B cell (primary cell): Measurements from ENCODE around the gene PLEKHO2. TPM values are rescaled to one million over a fixed set of nuclear protein-coding genes. Genes with fewer than 3 reads are reported as not detected.

ENCODE experiments used
- ATAC-seq: fragments of 200-7000 bp; cut with Tn5 transposase; one replicate; pipeline ENCODE4 v1.10.0; 2021; ENCODE audit warnings: low read depth, mild to moderate bottlenecking, moderate number of reproducible peaks, moderate library complexity
- CTCF ChIA-PET: fragments of 350-600 bp; sonication (Branson Sonifier 250); formaldehyde crosslinking; loops from one replicate; lab custom pipeline; 2021; ENCODE audit warnings: antibody characterized with exemption, inconsistent platforms; lab: Charles Lee
- POLR2A ChIA-PET: fragments of 350-600 bp; sonication (Branson Sonifier 250); formaldehyde crosslinking; loops from one replicate; lab custom pipeline; 2021; ENCODE audit warnings: antibody characterized with exemption; lab: Charles Lee
- DNase-seq: peaks from one replicate; pipeline ENCODE4 v3.0.0; 2013
- H2AFZ ChIP-seq: 2 replicates; pipeline ENCODE4 v1.6.1; 2012; ENCODE audit warnings: mild to moderate bottlenecking, low read depth, low read length; ENCODE audit not compliant: insufficient read depth, poor library complexity, severe bottlenecking
- H3K27ac ChIP-seq, 2 donors: 1 replicate in 1 of 2; 2 replicates in 1 of 2; pipeline ENCODE4 v1.5.1; 2012 to 2013; ENCODE audit warnings: low read length in 2 of 2, mild to moderate bottlenecking in 2 of 2, moderate library complexity in 1 of 2
- H3K27me3 ChIP-seq, 4 experiments: fragments of 200-600 bp in 1 of 4; sonication (generic) in 1 of 4; replicated peaks in 1 of 4; 1 replicate in 2 of 4; 2 replicates in 2 of 4; pipeline versions ENCODE4 v1.6.1 to v1.7.0; 2013 to 2016; ENCODE audit warnings: low read length in 3 of 4, mild to moderate bottlenecking in 2 of 4, mixed read lengths in 1 of 4, moderate library complexity in 1 of 4; ENCODE audit not compliant: insufficient read depth in 4 of 4, control insufficient read depth in 3 of 4; ENCODE audit errors: control extremely low read depth in 1 of 4
- H3K36me3 ChIP-seq, 2 experiments: replicated peaks in 1 of 2; 1 replicate in 1 of 2; 2 replicates in 1 of 2; pipeline versions ENCODE4 v1.6.1 to v1.7.1; 2013; ENCODE audit warnings: low read length in 1 of 2; ENCODE audit not compliant: insufficient read depth in 2 of 2, control insufficient read depth in 1 of 2; ENCODE audit errors: control extremely low read depth in 1 of 2, extremely low read depth in 1 of 2
- H3K4me1 ChIP-seq, 2 donors: fragments of 200-600 bp in 1 of 2; sonication (generic) in 1 of 2; 1 replicate in 1 of 2; 2 replicates in 1 of 2; pipeline versions ENCODE4 v1.5.1 to v1.6.1; 2013 to 2017; ENCODE audit warnings: low read length in 2 of 2; ENCODE audit not compliant: control insufficient read depth in 2 of 2, insufficient read depth in 2 of 2
- H3K4me2 ChIP-seq: replicated peaks from 2 replicates; pipeline ENCODE3; 2012; ENCODE audit warnings: mild to moderate bottlenecking, low read depth, low read length; ENCODE audit not compliant: poor library complexity, severe bottlenecking
- H3K4me3 ChIP-seq, 5 experiments: fragments of 200-600 bp in 1 of 5; sonication (generic) in 1 of 5; 1 replicate in 3 of 5; 2 replicates in 2 of 5; pipeline versions ENCODE4 v1.5.1 to v1.7.0; 2011 to 2016; ENCODE audit warnings: low read length in 4 of 5, mild to moderate bottlenecking in 4 of 5, low read depth in 2 of 5, control low read depth in 1 of 5, moderate library complexity in 1 of 5; ENCODE audit not compliant: insufficient read depth in 1 of 5; ENCODE audit errors: control extremely low read depth in 1 of 5, extremely low read depth in 1 of 5
- H3K79me2 ChIP-seq: fragments of 200-600 bp; sonication (generic); one replicate; pipeline ENCODE4 v1.6.0; 2016; ENCODE audit warnings: low read length; ENCODE audit not compliant: control insufficient read depth, insufficient read depth
- H3K9ac ChIP-seq: fragments of 200-600 bp; sonication (generic); 2 replicates; pipeline ENCODE4 v1.6.1; 2017; ENCODE audit warnings: mild to moderate bottlenecking, low read length, moderate library complexity
- H3K9me3 ChIP-seq, 3 donors: one replicate each; pipeline versions ENCODE4 v1.6.1 to v1.7.1; 2013; ENCODE audit warnings: low read length in 2 of 3; ENCODE audit not compliant: control insufficient read depth in 2 of 3, insufficient read depth in 1 of 3; ENCODE audit errors: control extremely low read depth in 1 of 3
- H4K20me1 ChIP-seq: 2 replicates; pipeline ENCODE4 v1.6.0; 2012; ENCODE audit warnings: mild to moderate bottlenecking, low read length; ENCODE audit not compliant: insufficient read depth, control insufficient read depth, poor library complexity, severe bottlenecking
- H3K27ac Mint-ChIP-seq: one replicate; pipeline ENCODE4 v1.8.0; 2021; ENCODE audit warnings: mixed read lengths
- H3K27me3 Mint-ChIP-seq: one replicate; pipeline ENCODE4 v1.8.0; 2021; ENCODE audit warnings: mixed read lengths
- H3K4me1 Mint-ChIP-seq: one replicate; pipeline ENCODE4 v1.8.0; 2021; ENCODE audit warnings: mixed read lengths
- H3K4me3 Mint-ChIP-seq: one replicate; pipeline ENCODE4 v1.8.0; 2021; ENCODE audit warnings: mixed read lengths
- H3K9me3 Mint-ChIP-seq: one replicate; pipeline ENCODE4 v1.8.0; 2022; ENCODE audit warnings: mixed read lengths; ENCODE audit not compliant: insufficient read depth
- EZH2 ChIP-seq: IDR thresholded peaks from 2 replicates; pipeline ENCODE4 v1.6.1; 2012; ENCODE audit warnings: borderline replicate concordance, low read depth, mild to moderate bottlenecking, moderate library complexity, low read length; ENCODE audit not compliant: insufficient read depth, poor library complexity, severe bottlenecking
- WGBS: methylation state at CpG from one replicate; pipeline ENCODE4 v1.1.5; 2013; ENCODE audit warnings: missing lambda C conversion rate; ENCODE audit not compliant: insufficient coverage; 5-methylcytosine and 5-hydroxymethylcytosine counted together
- intact Hi-C: fragments of 100-400 bp; cut with micrococcal nuclease; formaldehyde crosslinking; loops from one replicate; pipeline ENCODE4 v1.10.0; 2022
- polyA plus RNA-seq: library from polyadenylated mRNA; depleted of rRNA; stranded (reverse); fragments of >200 nt; gene quantifications from 2 replicates; pipeline ENCODE4 v1.2.3, GENCODE V29; 2012
- total RNA-seq, 2 donors: library from RNA; stranded (reverse); fragments of 120-200 nt in 1 of 2; gene quantifications; 1 replicate in 1 of 2; 2 replicates in 1 of 2; pipeline versions ENCODE4 v1.2.3 to v1.2.4, GENCODE V29; 2013 to 2022
- TF ChIP-seq, protein P1 (sequence below): fragments of 200-600 bp; IDR thresholded peaks from one replicate; pipeline ENCODE4 v1.8.0; 2022; ENCODE audit warnings: antibody characterized with exemption, mild to moderate bottlenecking

Gene PLEKHO2
- total and polyA plus RNA-seq, 2 donors (not counting 1 experiment from before 2014, with no cell fraction given), result 13.7 to 23.1 TPM

GRCh38 chr15:64864068-64864467, 22.4 kb downstream of the PLEKHO2 start:
- H3K27ac Mint-ChIP-seq, result peak overlapping the region; percentile 60
- TF ChIP-seq, protein P1, sequence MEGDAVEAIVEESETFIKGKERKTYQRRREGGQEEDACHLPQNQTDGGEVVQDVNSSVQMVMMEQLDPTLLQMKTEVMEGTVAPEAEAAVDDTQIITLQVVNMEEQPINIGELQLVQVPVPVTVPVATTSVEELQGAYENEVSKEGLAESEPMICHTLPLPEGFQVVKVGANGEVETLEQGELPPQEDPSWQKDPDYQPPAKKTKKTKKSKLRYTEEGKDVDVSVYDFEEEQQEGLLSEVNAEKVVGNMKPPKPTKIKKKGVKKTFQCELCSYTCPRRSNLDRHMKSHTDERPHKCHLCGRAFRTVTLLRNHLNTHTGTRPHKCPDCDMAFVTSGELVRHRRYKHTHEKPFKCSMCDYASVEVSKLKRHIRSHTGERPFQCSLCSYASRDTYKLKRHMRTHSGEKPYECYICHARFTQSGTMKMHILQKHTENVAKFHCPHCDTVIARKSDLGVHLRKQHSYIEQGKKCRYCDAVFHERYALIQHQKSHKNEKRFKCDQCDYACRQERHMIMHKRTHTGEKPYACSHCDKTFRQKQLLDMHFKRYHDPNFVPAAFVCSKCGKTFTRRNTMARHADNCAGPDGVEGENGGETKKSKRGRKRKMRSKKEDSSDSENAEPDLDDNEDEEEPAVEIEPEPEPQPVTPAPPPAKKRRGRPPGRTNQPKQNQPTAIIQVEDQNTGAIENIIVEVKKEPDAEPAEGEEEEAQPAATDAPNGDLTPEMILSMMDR, result no peak
- TF ChIP-seq EZH2, result no peak
- H3K9ac ChIP-seq, result no peak overlapping the region
- no peak overlapping the region for H3K4me3 ChIP-seq
- intact Hi-C loops, result no loop called here
- H3K4me1 Mint-ChIP-seq, result peaks cover 22% of the 10 kb centered on the region
- H3K9me3 ChIP-seq, result no peaks in the 10 kb centered on the region
- DNase-seq (no peak), ATAC-seq (no peak)
- CTCF ChIA-PET, result no interaction called here
- no peak overlapping the region for H3K4me3 Mint-ChIP-seq
- H3K79me2 ChIP-seq, result peaks cover 18% of the 10 kb centered on the region
- 100% methylated on average over 1 of the region's 1 CpG for WGBS
- POLR2A ChIA-PET, result no interaction called here
- no peaks in the 10 kb centered on the region for H3K9me3 Mint-ChIP-seq
- H3K27me3 ChIP-seq, result no peaks in the 10 kb centered on the region
- peaks cover 34% of the 10 kb centered on the region for H4K20me1 ChIP-seq
- H3K4me2 ChIP-seq, result no peak overlapping the region
- H3K27me3 Mint-ChIP-seq, result no peaks in the 10 kb centered on the region
- H3K4me1 ChIP-seq, result peaks cover 0 to 8% of the 10 kb centered on the region in 2 donors
- H3K27ac ChIP-seq, result no peak overlapping the region
- H3K36me3 ChIP-seq, result peaks cover 3 to 76% of the 10 kb centered on the region in 2 experiments
- no peak overlapping the region for H2AFZ ChIP-seq

DNA sequence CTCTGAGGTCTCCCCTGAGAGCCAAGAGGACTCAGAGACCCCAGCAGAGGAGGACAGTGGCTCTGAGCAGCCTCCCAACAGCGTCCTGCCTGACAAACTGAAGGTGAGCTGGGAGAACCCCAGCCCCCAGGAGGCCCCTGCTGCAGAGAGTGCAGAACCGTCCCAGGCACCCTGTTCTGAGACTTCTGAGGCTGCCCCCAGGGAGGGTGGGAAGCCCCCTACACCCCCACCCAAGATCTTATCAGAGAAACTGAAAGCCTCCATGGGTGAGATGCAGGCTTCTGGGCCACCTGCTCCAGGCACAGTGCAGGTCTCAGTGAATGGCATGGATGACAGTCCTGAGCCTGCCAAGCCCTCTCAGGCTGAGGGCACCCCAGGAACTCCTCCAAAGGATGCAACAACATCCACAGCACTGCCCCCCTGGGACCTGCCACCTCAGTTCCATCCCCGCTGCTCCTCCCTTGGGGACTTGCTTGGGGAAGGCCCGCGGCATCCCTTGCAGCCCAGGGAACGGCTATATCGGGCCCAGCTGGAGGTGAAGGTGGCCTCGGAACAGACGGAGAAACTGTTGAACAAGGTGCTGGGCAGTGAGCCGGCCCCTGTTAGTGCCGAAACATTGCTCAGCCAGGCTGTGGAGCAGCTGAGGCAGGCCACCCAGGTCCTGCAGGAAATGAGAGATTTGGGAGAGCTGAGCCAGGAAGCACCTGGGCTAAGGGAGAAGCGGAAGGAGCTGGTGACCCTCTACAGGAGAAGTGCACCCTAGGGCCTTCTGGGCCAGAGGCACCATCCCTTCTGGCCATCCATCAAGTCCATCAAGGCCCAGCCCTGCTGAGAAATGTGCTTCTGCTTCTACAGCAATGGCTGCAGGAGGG, 23.6 kb downstream of the PLEKHO2 start:
- Histone ChIP-seq H3K4me3 (no peak overlapping the region), H3K27me3 (no peaks in the 10 kb centered on the region), H3K4me1 (peaks cover 0 to 12% of the 10 kb centered on the region in 2 donors), H3K36me3 (peaks cover 0 to 63% of the 10 kb centered on the region in 2 experiments), H3K9ac (no peak overlapping the region), H3K27ac (no peak overlapping the region), H3K4me2 (no peak overlapping the region), H3K9me3 (no peaks in the 10 kb centered on the region), H4K20me1 (peaks cover 21% of the 10 kb centered on the region), H2AFZ (no peak overlapping the region), H3K79me2 (peaks cover 13% of the 10 kb centered on the region)
- peak overlapping the region; percentile 75 for H3K27ac Mint-ChIP-seq
- ChIA-PET POLR2A (no interaction called here), CTCF (no interaction called here)
- 75% methylated on average over 11 of the region's 12 CpGs for WGBS
- peak; percentile 43 for ATAC-seq
- H3K4me3 Mint-ChIP-seq, result no peak overlapping the region
- TF ChIP-seq, protein P1, result no peak
- TF ChIP-seq EZH2, result no peak
- H3K9me3 Mint-ChIP-seq, result no peaks in the 10 kb centered on the region
- DNase-seq, result no peak
- intact Hi-C loops, result no loop called here
- H3K4me1 Mint-ChIP-seq, result peaks cover 29% of the 10 kb centered on the region
- no peaks in the 10 kb centered on the region for H3K27me3 Mint-ChIP-seq
